ENCODE measurements around the gene TMCO6.
A peak's percentile ranks its signal among the peaks of the same experiment; 100 is the strongest.

The TMCO6 gene

DNA sequence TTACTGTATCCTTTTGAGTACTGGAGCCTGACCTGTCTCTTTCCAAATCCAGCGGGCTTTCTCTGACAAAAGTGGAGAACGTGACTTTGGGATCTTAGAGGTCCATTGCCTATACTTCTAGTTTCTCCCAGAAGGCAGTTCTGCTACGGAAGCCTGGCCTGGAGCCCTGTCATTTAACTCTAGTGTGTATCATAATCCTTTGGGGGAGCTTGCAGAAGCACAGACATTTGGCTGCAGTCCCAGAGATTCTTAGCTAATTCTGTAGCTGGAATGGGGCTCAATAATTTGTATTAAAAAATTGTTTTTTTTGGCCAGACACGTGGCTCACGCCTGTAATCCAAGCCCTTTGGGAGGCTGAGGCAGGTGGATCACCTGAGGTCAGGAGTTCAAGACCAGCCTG, 55.0 kb downstream of the TMCO6 start:
- peak; percentile 40 to 41 for DNase-seq (ENCODE audit: low read depth in 2 of 2)
- no peak for TF ChIP-seq CTCF (IDR thresholded peaks at IDR 0.05; ENCODE audit: low read depth, low read length)
- H3K4me3 ChIP-seq (replicated peaks in 1 of 2; ENCODE audit: low read depth in 2 of 2, low read length in 2 of 2) = no peak overlapping the region

Data from cardiac fibroblast (primary cell).